ENCODE data around the gene REN. TPM values are rescaled to one million over a fixed set of nuclear protein-coding genes. Genes with fewer than 3 reads are reported as not detected.

The REN gene
- total RNA-seq, 3 donors from 2014 or later, result not detected

- H3K4me3 ChIP-seq, result no peak overlapping the region
- TF ChIP-seq POLR2AphosphoS5 (IDR thresholded peaks at IDR 0.05), result no peak
- TF ChIP-seq CTCF (IDR thresholded peaks at IDR 0.05), result no peak
- no peak for TF ChIP-seq POLR2A (IDR thresholded peaks at IDR 0.05)
- intact Hi-C loops (cut with DNase I; ENCODE audit: low total_unique reads), result loop anchor here (2.0 kb wide), 1 partner anchor 73 kb away; no protein-coding TSS in a partner anchor
- H3K36me3 ChIP-seq, result no peaks in the 10 kb centered on the region
- H3K27me3 ChIP-seq, result no peaks in the 10 kb centered on the region
- no peak overlapping the region for H3K27ac ChIP-seq
- DNase-seq (ENCODE audit: low spot score in 2 of 2), result no peak
- H3K9me3 ChIP-seq, result no peaks in the 10 kb centered on the region
- peaks cover 5 to 16% of the 10 kb centered on the region in 2 donors for H3K4me1 ChIP-seq
These were observed 12.5 kb downstream of the REN start for GRCh38 chr1:204153667-204154066.

- peaks cover 5 to 16% of the 10 kb centered on the region in 2 donors for H3K4me1 ChIP-seq
- H3K4me3 ChIP-seq, result peak overlapping the region; percentile 77 to 98 (median 78)
- no peaks in the 10 kb centered on the region for H3K27me3 ChIP-seq
- TF ChIP-seq CTCF (IDR thresholded peaks at IDR 0.05), result no peak
- TF ChIP-seq POLR2A (IDR thresholded peaks at IDR 0.05), result no peak
- no peak for TF ChIP-seq POLR2AphosphoS5 (IDR thresholded peaks at IDR 0.05)
- intact Hi-C loops (cut with DNase I; ENCODE audit: low total_unique reads), result no loop called here
- no peaks in the 10 kb centered on the region for H3K9me3 ChIP-seq
- peak overlapping the region; percentile 88 to 97 for H3K27ac ChIP-seq
- no peaks in the 10 kb centered on the region for H3K36me3 ChIP-seq
- peak in 1 of 2 donors; percentile 38 for DNase-seq (ENCODE audit: low spot score in 2 of 2)
These were observed 13.7 kb downstream of the REN start for GRCh38 chr1:204152310-204153044.

- H3K4me3 ChIP-seq, result peak within 1 kb of the TSS; percentile 77 to 98 (median 78)
- no peaks in the 10 kb centered on the region for H3K9me3 ChIP-seq
- no peaks in the 10 kb centered on the region for H3K36me3 ChIP-seq
- peak within 1 kb of the TSS; percentile 88 to 97 for H3K27ac ChIP-seq
- TF ChIP-seq POLR2AphosphoS5 (IDR thresholded peaks at IDR 0.05) (peak in 1 of 3 donors; percentile 8), CTCF (IDR thresholded peaks at IDR 0.05) (no peak)
- intact Hi-C loops (cut with DNase I; ENCODE audit: low total_unique reads), result no loop called here
- DNase-seq (ENCODE audit: low spot score in 2 of 2), result peak in 1 of 2 donors; percentile 63
- H3K4me1 ChIP-seq, result peaks cover 5 to 16% of the 10 kb centered on the region in 2 donors
- no peaks in the 10 kb centered on the region for H3K27me3 ChIP-seq
These were observed 14.4 kb downstream of the REN start, which contains the start of gene ETNK2 for GRCh38 chr1:204151552-204152309. TSS of gene ETNK2 (minus strand) at chr1:204152044. CDS start at chr1:204151852, 192 bp downstream.

GRCh38 chr1:204150702-204151551 lies 15.2 kb downstream of the REN start:
- Histone ChIP-seq H3K4me3 (peak overlapping the region; percentile 77 to 98 (median 78)), H3K27ac (peak overlapping the region; percentile 88 to 97), H3K36me3 (no peaks in the 10 kb centered on the region), H3K9me3 (no peaks in the 10 kb centered on the region), H3K4me1 (peaks cover 5 to 16% of the 10 kb centered on the region in 2 donors), H3K27me3 (no peaks in the 10 kb centered on the region)
- DNase-seq (ENCODE audit: low spot score in 2 of 2), result peak in 1 of 2 donors; percentile 48
- intact Hi-C loops (cut with DNase I; ENCODE audit: low total_unique reads), result no loop called here
- TF ChIP-seq CTCF (IDR thresholded peaks at IDR 0.05), result no peak
- no peak for TF ChIP-seq POLR2A (IDR thresholded peaks at IDR 0.05)
- no peak for TF ChIP-seq POLR2AphosphoS5 (IDR thresholded peaks at IDR 0.05)

All from breast epithelium (tissue), 4 donors.